Gastrocnemius medialis (tissue), 4 donors: ENCODE data around the gene MCAM. TPM values are rescaled to one million over a fixed set of nuclear protein-coding genes. Genes with fewer than 3 reads are reported as not detected.

ENCODE experiments used
- ATAC-seq, 2 donors: fragments of 150-250 bp; one replicate each; pipeline ENCODE4 v1.9.1; 2016
- DNase-seq, 2 donors: peaks; one replicate each; pipeline ENCODE4 v3.0.0-alpha.2; 2019
- H3K27ac ChIP-seq, 4 donors: fragments of 200-600 bp; sonication (generic); 1 replicate in 1 of 4; 2 replicates in 3 of 4; pipeline ENCODE4 v1.5.1; 2016 to 2018; ENCODE audit warnings: mild to moderate bottlenecking in 2 of 4, moderate library complexity in 1 of 4
- H3K27me3 ChIP-seq, 3 donors: fragments of 200-600 bp; sonication (generic) in 2 of 3; 1 replicate in 1 of 3; 2 replicates in 2 of 3; pipeline versions ENCODE4 v1.5.1 to v1.6.0; 2016 to 2019; ENCODE audit warnings: mild to moderate bottlenecking in 1 of 3, moderate library complexity in 1 of 3
- H3K36me3 ChIP-seq, 2 donors: fragments of 200-600 bp; sonication (generic) in 1 of 2; one replicate each; pipeline ENCODE4 v1.5.1; 2017 to 2018
- H3K4me1 ChIP-seq, 2 donors: fragments of 200-600 bp; sonication (generic) in 1 of 2; one replicate each; pipeline ENCODE4 v1.5.1; 2016 to 2017; ENCODE audit warnings: mild to moderate bottlenecking in 2 of 2
- H3K4me3 ChIP-seq, 4 donors: fragments of 200-600 bp; sonication (generic) in 3 of 4; 1 replicate in 1 of 4; 2 replicates in 3 of 4; pipeline ENCODE4 v1.5.1; 2016 to 2019; ENCODE audit warnings: mild to moderate bottlenecking in 2 of 4
- H3K9me3 ChIP-seq, 3 donors: fragments of 200-600 bp; sonication (generic) in 2 of 3; 1 replicate in 1 of 3; 2 replicates in 2 of 3; pipeline ENCODE4 v1.5.1; 2016 to 2019
- CTCF ChIP-seq, 5 experiments: fragments of 450-650 bp in 3 of 5; fragments of 200-600 bp in 2 of 5; sonication (generic) in 2 of 5; IDR thresholded peaks in 4 of 5; conservative IDR thresholded peaks in 1 of 5; 1 replicate in 4 of 5; 2 replicates in 1 of 5; pipeline ENCODE4 v1.5.1; 2016 to 2019; ENCODE audit warnings: antibody characterized with exemption in 5 of 5, mild to moderate bottlenecking in 3 of 5, moderate library complexity in 3 of 5
- POLR2A ChIP-seq, 2 donors: fragments of 450-650 bp; IDR thresholded peaks; one replicate each; pipeline ENCODE4 v1.6.1; 2017; ENCODE audit warnings: antibody characterized with exemption in 2 of 2, mild to moderate bottlenecking in 2 of 2, moderate library complexity in 2 of 2
- in situ Hi-C, 4 donors: fragments of 200-750 bp; cut with MboI; loops; one replicate each; pipeline versions ENCODE4 v1.15.0 to v1.8.0; 2017; ENCODE audit warnings: low sequenced_read_pairs in 4 of 4
- intact Hi-C: fragments of 100-400 bp; cut with DNase I; formaldehyde crosslinking; loops from one replicate; pipeline ENCODE4 v1.15.1; 2023; ENCODE audit warnings: low total_unique reads
- total RNA-seq, 4 donors: library from RNA; depleted of rRNA; stranded (reverse); fragments of >200 nt; gene quantifications; one replicate each; pipeline versions ENCODE4 v1.1.0 to v1.2.3, GENCODE V29; 2016

Gene MCAM
- total RNA-seq, 4 donors from 2014 or later = 22.6 to 193 (median 123) TPM

- Histone ChIP-seq H3K9me3 (no peaks in the 10 kb centered on the region), H3K27me3 (no peaks in the 10 kb centered on the region), H3K4me1 (peaks cover 0 to 2% of the 10 kb centered on the region in 2 donors), H3K4me3 (no peak overlapping the region), H3K27ac (no peak overlapping the region), H3K36me3 (peaks cover 0 to 5% of the 10 kb centered on the region in 2 donors)
- ATAC-seq (no peak), DNase-seq (no peak)
- in situ Hi-C loops = no loop called here
- intact Hi-C loops = no loop called here
- TF ChIP-seq CTCF (IDR thresholded peaks at IDR 0.05 in 4 of 5, conservative IDR thresholded peaks at IDR 0.05 in 1 of 5) (no peak), POLR2A (IDR thresholded peaks at IDR 0.05) (no peak)
These were observed 28.7 kb downstream of the MCAM start for GRCh38 chr11:119288219-119288618.

- Histone ChIP-seq H3K4me3 (no peak overlapping the region), H3K27me3 (no peaks in the 10 kb centered on the region), H3K36me3 (peaks cover 0 to 5% of the 10 kb centered on the region in 2 donors), H3K9me3 (no peaks in the 10 kb centered on the region), H3K4me1 (peaks cover 0 to 2% of the 10 kb centered on the region in 2 donors), H3K27ac (no peak overlapping the region)
- in situ Hi-C loops = no loop called here
- ATAC-seq (no peak), DNase-seq (no peak)
- TF ChIP-seq CTCF (IDR thresholded peaks at IDR 0.05 in 4 of 5, conservative IDR thresholded peaks at IDR 0.05 in 1 of 5) (no peak), POLR2A (IDR thresholded peaks at IDR 0.05) (no peak)
- intact Hi-C loops = no loop called here
These were observed 31.5 kb downstream of the MCAM start for GRCh38 chr11:119285431-119285830.

- Histone ChIP-seq H3K9me3 (no peaks in the 10 kb centered on the region), H3K27ac (no peak overlapping the region), H3K4me3 (no peak overlapping the region), H3K4me1 (peaks cover 0 to 2% of the 10 kb centered on the region in 2 donors), H3K27me3 (no peaks in the 10 kb centered on the region), H3K36me3 (peaks cover 0 to 5% of the 10 kb centered on the region in 2 donors)
- in situ Hi-C loops = no loop called here
- intact Hi-C loops = loop anchor here (1.0 kb wide), 1 partner anchor 79 kb away; no protein-coding TSS in a partner anchor
- ATAC-seq = peak; percentile 62 to 69
- no peak for DNase-seq
- TF ChIP-seq CTCF (IDR thresholded peaks at IDR 0.05 in 4 of 5, conservative IDR thresholded peaks at IDR 0.05 in 1 of 5) = peak in 3 of 5 experiments; percentile 3 to 42 (median 31)
- TF ChIP-seq POLR2A (IDR thresholded peaks at IDR 0.05) = no peak
These were observed 32.4 kb downstream of the MCAM start for GRCh38 chr11:119284344-119285157.

- no peak overlapping the region for H3K27ac ChIP-seq
- no peaks in the 10 kb centered on the region for H3K9me3 ChIP-seq
- in situ Hi-C loops = no loop called here
- ATAC-seq (no peak), DNase-seq (no peak)
- H3K4me3 ChIP-seq = no peak overlapping the region
- intact Hi-C loops = no loop called here
- no peak for TF ChIP-seq POLR2A (IDR thresholded peaks at IDR 0.05)
- no peak for TF ChIP-seq CTCF (IDR thresholded peaks at IDR 0.05 in 4 of 5, conservative IDR thresholded peaks at IDR 0.05 in 1 of 5)
- peaks cover 0 to 19% of the 10 kb centered on the region in 2 donors for H3K36me3 ChIP-seq
- peaks cover 0 to 2% of the 10 kb centered on the region in 2 donors for H3K4me1 ChIP-seq
- H3K27me3 ChIP-seq = no peaks in the 10 kb centered on the region
These were observed 34.4 kb downstream of the MCAM start for GRCh38 chr11:119282495-119282894.
